SIG-M5 (cell line): ENCODE data around the gene TET3.

Experiments used
- DNase-seq: peaks from one replicate; lab custom pipeline; 2025; lab: John Stamatoyannopoulos, UW

Gene TET3

DNA sequence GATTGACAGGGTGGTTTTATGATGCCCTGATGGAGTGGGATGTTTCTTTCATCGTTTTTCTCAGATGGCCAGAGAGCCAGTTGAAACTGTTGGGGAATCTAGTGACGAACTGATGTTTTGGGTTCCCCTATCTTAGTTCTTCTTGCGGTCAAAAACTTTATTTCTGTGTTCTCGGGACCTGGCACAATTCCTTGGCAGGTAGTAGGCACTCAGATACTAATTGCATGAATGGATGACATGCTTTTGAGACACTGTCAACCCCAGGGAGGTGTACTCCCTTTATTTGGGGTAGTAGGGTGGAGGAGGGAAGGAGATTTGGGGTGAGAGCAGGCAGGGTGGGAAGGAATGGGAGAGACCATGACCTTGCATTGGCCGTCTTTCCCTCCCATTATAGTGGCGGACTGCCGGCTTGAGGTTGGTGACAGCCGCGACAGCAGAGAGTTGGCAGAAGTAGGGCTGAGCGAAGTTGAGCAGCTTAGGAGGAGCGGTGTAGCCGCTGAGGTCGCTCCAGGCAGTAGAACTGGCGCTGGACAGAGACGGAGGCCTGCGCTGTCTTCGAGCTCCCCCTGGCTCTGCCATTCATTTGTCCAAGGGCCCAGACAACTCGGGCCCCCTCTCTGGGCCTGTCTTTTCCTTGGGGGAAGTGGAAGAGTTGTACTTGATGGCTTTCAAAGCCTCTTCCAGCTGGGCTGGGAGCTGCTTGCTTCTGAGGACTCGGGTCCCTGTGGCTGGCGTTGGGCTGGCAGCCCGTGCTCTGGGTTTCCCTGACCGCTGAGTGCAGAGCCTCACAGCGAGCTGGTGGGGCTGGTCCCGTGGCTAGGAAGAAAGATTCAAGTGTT lies 2.6 kb downstream of the TET3 start:
- DNase-seq, result no peak

GRCh38 chr2:73987948-73988700 lies 3.4 kb downstream of the TET3 start:
- DNase-seq, result no peak

GRCh38 chr2:73989972-73990371 lies 5.3 kb downstream of the TET3 start:
- DNase-seq, result no peak

GRCh38 chr2:73990531-73990930 lies 5.8 kb downstream of the TET3 start:
- DNase-seq, result no peak

GRCh38 chr2:73992036-73992435 lies 7.3 kb downstream of the TET3 start:
- no peak for DNase-seq

DNA sequence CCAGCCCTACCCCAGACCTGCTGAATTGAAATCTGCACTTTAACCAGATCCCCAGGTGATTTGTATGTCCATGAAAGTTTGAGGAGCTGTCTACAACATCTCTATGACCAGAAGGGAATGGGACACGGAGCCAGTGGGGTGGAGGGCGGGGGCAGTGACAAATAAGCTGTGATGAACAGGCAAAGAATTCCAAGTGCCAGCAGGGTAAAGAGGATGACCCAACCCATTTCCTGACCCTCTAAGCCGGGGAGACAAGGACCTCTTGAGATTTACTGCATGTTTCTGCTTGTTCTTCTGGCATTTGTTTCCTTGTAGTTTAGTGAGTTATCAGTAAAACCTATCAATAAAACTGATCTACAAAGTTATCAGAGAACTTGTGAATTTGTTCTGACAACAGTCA lies 8.7 kb downstream of the TET3 start:
- DNase-seq, result no peak

DNA sequence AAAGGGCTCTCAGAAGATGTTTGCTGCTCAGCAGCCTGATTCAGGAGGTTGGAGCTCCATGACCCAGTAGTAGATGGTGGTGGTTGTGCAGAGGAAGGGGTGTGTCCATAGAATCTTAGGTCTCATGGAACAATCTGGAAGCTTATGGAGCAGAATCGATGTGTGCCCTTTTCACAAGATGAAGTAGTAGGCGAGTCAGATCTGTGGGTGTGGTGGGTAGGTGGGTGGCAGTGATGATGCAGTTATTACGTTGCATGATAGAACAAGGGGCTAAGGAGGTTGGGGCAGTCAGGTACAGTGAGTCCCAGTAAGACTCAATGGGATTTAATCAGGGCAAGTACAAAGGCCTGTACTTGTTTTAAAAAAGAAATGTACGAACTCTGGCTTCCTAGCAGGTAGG lies 9.1 kb downstream of the TET3 start:
- DNase-seq, result no peak

DNA sequence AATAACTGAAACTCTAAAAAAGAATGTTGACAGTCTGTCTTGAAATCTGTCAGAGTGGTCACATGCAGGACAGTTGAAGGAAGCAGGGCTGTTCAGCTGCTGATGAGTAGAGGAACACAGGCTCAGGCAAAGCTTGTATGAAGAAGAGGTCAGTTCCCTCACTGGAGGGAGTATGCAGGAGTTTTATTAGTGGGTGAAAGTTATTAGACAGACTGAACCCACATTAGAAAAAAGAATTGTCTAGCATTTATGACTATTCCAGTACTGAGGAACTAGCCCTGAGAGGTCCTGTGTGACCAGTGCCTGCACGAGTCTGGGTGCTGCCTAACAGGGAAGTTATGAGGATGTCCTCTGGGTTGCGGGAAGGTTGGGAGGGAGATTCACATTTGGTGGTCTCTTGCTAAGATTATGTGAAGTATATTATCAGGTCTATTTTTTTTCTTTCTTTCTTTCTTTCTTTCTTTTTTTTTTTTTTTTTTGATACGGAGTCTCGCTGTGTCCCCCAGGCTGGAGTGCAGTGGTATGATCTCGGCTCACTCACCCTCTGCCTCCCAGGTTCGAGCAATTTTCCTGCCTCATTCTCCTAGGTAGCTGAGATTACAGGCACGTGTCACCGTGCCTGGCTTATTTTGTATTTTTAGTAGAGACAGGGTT lies 9.6 kb downstream of the TET3 start:
- DNase-seq, result no peak

DNA sequence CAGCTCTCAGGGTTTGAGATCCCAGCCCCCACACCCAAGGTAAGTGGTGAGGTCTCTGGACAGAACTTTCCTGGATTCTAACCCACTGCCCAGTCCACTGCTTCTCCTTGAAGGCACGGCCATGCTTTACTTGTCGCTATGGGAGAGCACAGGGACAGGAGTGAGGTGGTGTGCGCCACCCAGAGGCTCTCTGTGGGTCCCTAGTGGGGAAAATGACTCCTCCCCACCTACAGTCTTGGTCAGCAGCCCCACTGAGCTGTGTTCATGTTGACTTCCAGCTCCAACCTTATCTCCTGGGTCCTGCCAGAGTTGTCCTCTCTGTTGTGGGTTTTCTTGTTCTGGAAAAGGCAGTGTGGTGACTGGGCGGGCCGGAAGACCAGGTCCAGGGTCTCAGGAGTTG lies 11.1 kb downstream of the TET3 start:
- no peak for DNase-seq

GRCh38 chr2:73997813-73998212 lies 13.1 kb downstream of the TET3 start:
- DNase-seq, result no peak

- DNase-seq, result no peak
Observed at GRCh38 chr2:73998451-73998850, 13.7 kb downstream of the TET3 start.

GRCh38 chr2:73998933-73999332 lies 14.2 kb downstream of the TET3 start:
- DNase-seq, result no peak

GRCh38 chr2:73999881-74000597 lies 15.3 kb downstream of the TET3 start:
- DNase-seq, result no peak

DNA sequence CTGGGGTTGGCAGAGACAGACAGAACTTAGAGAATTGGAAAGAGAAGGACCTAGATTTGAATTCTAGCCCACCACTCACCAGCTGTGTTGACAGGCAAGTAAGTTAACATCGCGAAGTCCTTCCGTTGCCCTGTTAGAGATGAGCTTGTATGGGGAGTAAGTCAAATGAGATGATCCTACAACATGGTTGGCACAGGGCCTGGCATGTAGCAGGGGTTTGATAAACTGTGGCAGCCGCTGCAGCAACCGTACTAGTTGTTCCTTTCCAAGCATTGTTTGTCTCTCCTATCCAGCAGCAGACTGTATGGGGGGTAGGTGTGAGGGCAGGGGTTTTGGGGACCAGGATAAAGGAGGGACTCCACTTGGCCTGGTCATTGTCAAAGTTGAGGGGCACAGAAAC lies 16.0 kb downstream of the TET3 start:
- DNase-seq, result no peak

- no peak for DNase-seq
Observed at GRCh38 chr2:74001121-74001520, 16.4 kb downstream of the TET3 start.

- DNase-seq, result no peak
Observed at GRCh38 chr2:74001781-74002504, 17.2 kb downstream of the TET3 start.

DNA sequence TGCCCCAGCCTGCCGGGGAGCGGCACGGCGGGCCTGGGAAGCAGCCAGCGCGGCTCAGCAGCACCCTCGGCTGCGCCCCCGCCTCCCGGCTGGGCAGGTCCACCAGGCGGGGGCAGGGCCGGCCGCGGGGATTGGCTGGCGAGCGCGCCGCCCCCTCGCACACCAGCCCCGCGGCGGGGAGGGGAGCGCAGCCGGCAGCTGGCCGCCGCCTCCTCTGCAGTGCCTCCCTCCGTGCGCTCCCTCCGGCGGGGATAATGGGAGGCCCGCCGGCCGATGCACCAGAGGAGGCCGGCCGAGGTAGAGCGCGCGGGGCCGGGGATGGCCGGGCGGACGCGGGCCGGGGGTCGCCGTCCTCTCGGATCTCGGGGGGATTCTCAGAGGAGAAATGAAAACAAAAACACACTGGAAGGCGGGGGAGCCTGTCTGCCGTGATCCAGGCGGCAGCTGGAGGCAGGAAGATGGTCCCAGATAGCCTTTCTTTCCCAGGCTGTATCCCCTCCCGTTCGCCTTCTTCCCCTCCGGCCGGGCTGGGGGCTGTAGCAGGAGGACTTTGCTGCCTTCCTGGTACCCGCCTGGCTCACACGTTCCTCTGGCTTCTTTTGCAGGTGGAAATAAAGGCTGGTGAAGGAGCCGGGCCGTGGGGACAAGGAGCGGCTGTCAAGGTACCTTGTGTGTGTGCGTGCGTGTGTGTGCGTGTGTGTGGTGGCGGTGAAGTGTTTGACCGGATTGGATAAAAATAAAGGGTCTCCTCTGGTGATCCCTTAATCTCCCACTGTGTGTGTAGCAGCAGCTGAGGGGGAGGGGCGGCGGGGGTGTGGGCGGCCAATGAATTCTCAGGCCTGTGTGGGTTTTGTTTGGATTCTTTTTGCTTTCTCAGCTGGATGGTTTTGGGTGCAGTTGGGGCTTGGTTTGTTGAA lies 18.1 kb downstream of the TET3 start:
- DNase-seq, result no peak

GRCh38 chr2:74003494-74004211 lies 18.9 kb downstream of the TET3 start:
- no peak for DNase-seq

DNA sequence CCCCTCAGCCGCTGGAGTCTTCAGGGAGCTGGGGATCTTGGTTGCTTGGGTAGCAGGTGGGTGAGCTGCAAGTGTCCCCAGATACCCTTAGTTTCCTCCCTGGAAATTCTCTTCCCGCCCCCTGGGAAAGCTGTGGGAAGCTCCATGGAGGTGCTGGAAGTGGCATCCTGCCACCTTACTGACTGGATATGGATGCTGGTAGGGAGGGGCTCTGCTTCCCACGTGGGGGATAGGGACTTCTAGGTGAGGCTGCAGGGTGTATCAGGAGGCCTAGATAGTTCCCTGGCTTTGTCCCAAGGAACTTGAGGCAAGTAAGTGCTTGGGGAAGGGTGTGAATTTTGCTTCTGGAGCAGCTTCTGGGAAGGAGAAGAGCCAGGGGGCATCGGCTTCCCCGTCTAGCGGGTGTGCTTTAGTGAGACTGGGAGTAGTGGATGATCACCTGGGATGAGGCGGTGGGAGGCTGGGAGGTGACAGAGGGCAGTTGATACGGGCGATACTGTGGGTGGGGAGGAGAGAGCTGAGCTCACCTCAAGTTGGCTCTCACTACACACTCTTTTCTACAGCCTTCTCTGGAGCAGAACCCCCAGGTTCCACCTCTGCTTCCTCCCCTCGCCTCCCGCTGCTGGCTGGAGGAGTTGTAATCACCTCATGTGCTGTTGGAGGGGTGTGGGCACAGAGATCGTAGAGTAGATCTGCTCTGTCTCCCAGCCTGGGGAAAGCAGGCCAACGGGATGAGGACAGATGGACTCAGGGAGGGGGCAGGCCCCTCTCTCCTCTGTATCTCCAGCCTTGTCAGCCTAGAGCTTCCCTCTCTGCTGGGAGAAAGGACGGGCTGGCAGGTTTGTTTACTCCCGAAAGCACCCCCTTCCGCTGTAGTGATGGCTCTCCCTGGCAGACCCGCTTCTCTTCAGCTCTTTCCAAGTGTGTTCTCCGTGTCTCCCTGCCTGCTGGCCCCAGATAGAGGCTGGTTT lies 19.8 kb downstream of the TET3 start:
- no peak for DNase-seq
